KOPT-K1 (cell line): ENCODE results near the gene ZNF778.
"Not testable (repeated sequence)": the region's sequence is repeated elsewhere in the genome, so short reads cannot be mapped to it uniquely, and the experiment has no call there.

Experiments
- H3K27ac ChIP-seq: fragments of 200-600 bp; sonication (generic); 2 replicates; pipeline ENCODE4 v1.5.1; 2016; ENCODE audit warnings: antibody characterized with exemption, mild to moderate bottlenecking, low read depth, low read length; ENCODE audit not compliant: poor library complexity, severe bottlenecking
- H3K36me3 ChIP-seq: fragments of 200-600 bp; sonication (generic); 2 replicates; pipeline ENCODE4 v1.5.1; 2017; ENCODE audit warnings: antibody characterized with exemption, mild to moderate bottlenecking, low read length, moderate library complexity; ENCODE audit not compliant: insufficient read depth
- H3K9me3 ChIP-seq: fragments of 200-600 bp; sonication (generic); 2 replicates; pipeline ENCODE4 v1.5.1; 2017; ENCODE audit warnings: antibody characterized with exemption, low read length, mild to moderate bottlenecking; ENCODE audit not compliant: insufficient read depth, poor library complexity, severe bottlenecking

ZNF778 gene

DNA sequence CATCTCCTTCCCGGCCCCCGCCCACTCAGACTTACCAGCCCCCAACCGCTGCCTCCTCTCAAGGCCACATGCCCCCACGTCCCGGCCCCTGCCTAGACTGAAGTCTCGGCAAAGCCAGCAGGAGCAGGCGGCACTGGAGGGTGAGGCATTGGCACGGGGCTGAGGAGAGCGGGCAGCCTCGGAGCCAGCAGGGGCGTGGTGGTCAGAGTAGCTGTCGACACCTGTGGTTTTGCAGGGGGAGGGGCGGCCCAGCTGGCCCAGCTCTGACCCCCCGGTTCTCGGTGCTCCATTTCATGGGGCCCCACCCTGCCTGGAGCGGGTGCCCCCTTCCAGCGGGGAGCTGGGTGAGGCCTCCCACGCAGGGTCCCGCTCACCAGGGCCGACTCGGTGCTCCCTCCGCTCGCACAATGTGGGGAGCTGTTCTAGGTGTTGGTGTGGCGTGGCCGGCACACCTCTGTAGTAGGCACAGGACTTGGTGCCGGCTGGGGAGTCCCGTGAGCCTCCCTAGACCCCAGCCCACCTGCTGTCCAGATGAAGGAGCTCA is 41.3 kb upstream of the ZNF778 start:
- Histone ChIP-seq H3K27ac (no peak overlapping the region), H3K9me3 (no peaks in the 10 kb centered on the region), H3K36me3 (no peaks in the 10 kb centered on the region)

DNA sequence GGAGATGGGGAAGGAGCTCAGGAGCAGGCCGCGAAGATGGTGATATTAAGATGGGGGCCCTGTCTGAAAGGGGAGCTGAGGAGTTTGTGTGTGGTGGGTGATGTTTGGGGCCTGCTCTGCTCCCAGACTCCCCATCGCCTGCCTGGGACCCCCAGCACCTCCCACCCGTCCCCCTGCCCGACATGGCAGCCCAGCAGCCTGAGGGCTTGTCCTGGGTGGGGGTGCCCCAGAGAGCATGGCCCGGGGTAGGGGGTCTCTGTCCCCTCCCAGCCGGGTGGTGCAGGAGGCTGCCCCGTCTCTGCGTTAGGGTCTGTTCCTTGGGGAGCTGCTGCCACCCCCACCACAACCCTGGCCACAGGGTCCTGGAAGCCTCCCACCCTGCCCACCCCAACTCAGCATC is 40.8 kb upstream of the ZNF778 start:
- Histone ChIP-seq H3K9me3 (no peaks in the 10 kb centered on the region), H3K27ac (no peak overlapping the region), H3K36me3 (no peaks in the 10 kb centered on the region)

- Histone ChIP-seq H3K36me3 (no peaks in the 10 kb centered on the region), H3K9me3 (no peaks in the 10 kb centered on the region), H3K27ac (no peak overlapping the region)
Measured at GRCh38 chr16:89177501-89177900, 40.0 kb upstream of the ZNF778 start.

GRCh38 chr16:89178453-89179147 is 38.9 kb upstream of the ZNF778 start:
- H3K9me3 ChIP-seq = no peaks in the 10 kb centered on the region
- H3K36me3 ChIP-seq = no peaks in the 10 kb centered on the region
- H3K27ac ChIP-seq = no peak overlapping the region

- Histone ChIP-seq H3K36me3 (no peaks in the 10 kb centered on the region), H3K27ac (no peak overlapping the region), H3K9me3 (no peaks in the 10 kb centered on the region)
Measured at GRCh38 chr16:89179148-89179484, 38.4 kb upstream of the ZNF778 start.

DNA sequence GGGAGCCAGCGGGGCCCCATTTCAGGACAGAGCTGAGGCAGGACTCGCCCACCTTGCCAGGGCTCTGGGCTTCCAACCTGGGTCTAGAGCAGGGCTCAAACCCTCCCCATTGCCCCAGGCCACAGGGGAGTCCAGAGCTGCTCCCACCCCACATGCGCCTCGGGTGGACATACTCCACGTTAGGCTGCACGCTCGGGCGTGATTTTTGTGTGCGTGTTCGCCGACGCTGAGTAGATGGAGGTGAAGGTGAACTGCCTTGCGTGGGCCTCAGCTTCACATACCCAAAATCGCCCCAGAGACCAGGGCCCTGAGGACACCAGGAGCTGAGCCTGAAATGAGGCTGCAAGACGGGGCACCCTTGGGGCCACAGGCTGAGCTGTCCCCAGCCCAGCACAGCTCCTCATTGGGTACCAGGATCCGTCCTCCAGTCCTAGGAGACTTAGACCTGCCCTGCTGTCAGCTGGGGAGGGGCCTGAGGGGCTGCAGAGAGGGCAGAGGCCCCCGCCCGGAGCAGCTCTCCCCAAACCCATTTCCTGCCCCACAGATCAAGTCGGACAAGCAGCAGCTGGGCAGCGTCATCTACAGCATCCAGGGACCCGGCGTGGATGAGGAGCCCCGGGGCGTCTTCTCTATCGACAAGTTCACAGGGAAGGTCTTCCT is 37.7 kb upstream of the ZNF778 start:
- Histone ChIP-seq H3K36me3 (no peaks in the 10 kb centered on the region), H3K9me3 (no peaks in the 10 kb centered on the region), H3K27ac (no peak overlapping the region)

GRCh38 chr16:89183463-89183862 is 34.0 kb upstream of the ZNF778 start:
- no peaks in the 10 kb centered on the region for H3K36me3 ChIP-seq
- no peak overlapping the region for H3K27ac ChIP-seq
- no peaks in the 10 kb centered on the region for H3K9me3 ChIP-seq

- H3K9me3 ChIP-seq = no peaks in the 10 kb centered on the region
- H3K36me3 ChIP-seq = no peaks in the 10 kb centered on the region
- H3K27ac ChIP-seq = no peak overlapping the region
Measured at GRCh38 chr16:89183975-89184676, 33.4 kb upstream of the ZNF778 start.

- no peaks in the 10 kb centered on the region for H3K36me3 ChIP-seq
- H3K9me3 ChIP-seq = no peaks in the 10 kb centered on the region
- no peak overlapping the region for H3K27ac ChIP-seq
Measured at GRCh38 chr16:89184677-89184932, 32.9 kb upstream of the ZNF778 start.

GRCh38 chr16:89184933-89185794 is 32.3 kb upstream of the ZNF778 start:
- no peaks in the 10 kb centered on the region for H3K36me3 ChIP-seq

GRCh38 chr16:89185887-89186592 is 31.5 kb upstream of the ZNF778 start:
- not testable (repeated sequence) for H3K9me3 ChIP-seq, H3K36me3 ChIP-seq, H3K27ac ChIP-seq

More at GRCh38 chr16:89184933-89185794, 32.3 kb upstream of the ZNF778 start:
- Histone ChIP-seq H3K27ac (no peak overlapping the region), H3K9me3 (no peaks in the 10 kb centered on the region)

GRCh38 chr16:89186593-89187031 is 30.9 kb upstream of the ZNF778 start:
- not testable (repeated sequence) for H3K27ac ChIP-seq, H3K9me3 ChIP-seq, H3K36me3 ChIP-seq

DNA sequence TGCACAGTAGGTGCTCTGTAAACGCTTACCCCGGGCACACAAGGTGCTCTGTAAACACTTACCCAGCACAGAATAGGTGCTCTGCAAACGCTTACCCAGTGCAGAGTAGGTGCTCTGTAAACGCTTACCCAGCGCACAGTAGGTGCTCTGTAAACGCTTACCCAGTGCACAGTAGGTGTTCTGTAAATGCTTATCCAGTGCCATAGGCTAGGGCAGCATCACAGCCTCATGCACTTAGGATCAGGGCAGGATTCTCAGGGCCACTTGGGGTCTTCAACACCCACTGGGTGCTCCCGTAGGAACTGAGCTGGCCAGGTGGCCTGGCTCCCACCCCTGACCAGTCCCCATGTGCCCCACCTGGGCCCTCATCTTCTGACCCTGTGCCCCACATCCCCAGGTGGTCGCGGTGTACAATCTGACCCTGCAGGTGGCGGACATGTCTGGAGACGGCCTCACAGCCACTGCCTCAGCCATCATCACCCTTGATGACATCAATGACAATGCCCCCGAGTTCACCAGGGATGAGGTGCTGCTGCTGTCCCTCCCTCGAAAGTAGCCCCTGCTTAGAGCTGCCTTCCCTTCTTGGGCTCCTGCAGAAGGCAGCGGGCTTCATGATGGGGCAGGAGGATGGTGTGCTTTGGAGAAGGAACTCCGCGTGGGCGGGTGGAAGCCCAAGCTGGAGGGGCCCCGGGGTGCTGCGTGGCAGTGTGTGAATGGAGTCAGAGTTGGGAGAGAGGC is 30.3 kb upstream of the ZNF778 start:
- Histone ChIP-seq H3K36me3 (no peaks in the 10 kb centered on the region), H3K9me3 (no peaks in the 10 kb centered on the region), H3K27ac (no peak overlapping the region)

DNA sequence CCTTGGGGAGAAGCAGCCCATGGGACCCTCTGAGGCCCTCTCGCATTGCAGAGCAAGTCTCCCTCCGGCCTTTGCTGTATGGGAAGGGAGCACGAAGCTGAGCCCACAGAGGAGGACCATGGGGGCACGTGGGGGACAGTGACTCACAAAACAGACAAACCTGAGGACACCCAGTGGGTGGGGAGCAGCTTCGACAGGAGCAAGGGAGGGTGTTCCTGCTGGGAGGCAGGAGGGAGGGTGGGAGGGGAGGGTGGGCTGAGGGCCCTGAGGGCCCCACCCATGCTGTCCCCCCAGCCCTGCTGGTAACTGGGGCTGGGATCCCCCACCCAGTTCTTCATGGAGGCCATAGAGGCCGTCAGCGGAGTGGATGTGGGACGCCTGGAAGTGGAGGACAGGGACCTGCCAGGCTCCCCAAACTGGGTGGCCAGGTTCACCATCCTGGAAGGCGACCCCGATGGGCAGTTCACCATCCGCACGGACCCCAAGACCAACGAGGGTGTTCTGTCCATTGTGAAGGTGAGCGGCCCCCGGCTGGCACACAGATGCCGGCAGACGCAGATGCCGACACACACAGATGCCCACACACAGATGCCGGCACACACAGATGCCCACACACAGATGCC is 29.6 kb upstream of the ZNF778 start:
- Histone ChIP-seq H3K9me3 (no peaks in the 10 kb centered on the region), H3K27ac (no peak overlapping the region), H3K36me3 (no peaks in the 10 kb centered on the region)
